Measurements from ENCODE around the gene SRPRB. TPM values are rescaled to one million over a fixed set of nuclear protein-coding genes. Genes with fewer than 3 reads are reported as not detected.
"Not testable (repeated sequence)": the region's sequence is repeated elsewhere in the genome, so short reads cannot be mapped to it uniquely, and the experiment has no call there.

SRPRB gene
- total RNA-seq, 1 experiment from 2014 or later, result 54.8 TPM

GRCh38 chr3:133779626-133780203 lies 25.9 kb upstream of the SRPRB start:
- Histone ChIP-seq H4K20me1 (ENCODE audit: control insufficient read depth, insufficient read depth, insufficient read length) (no peaks in the 10 kb centered on the region), H3K23me2 (ENCODE audit: insufficient read length, low read depth, low read length, poor library complexity, severe bottlenecking) (no peaks in the 10 kb centered on the region), H4K91ac (ENCODE audit: insufficient read length, low read depth, low read length) (no peak overlapping the region), H3K27ac (ENCODE audit: insufficient read length, low read depth, low read length) (no peak overlapping the region), H3K14ac (ENCODE audit: insufficient read depth, low read length) (no peak overlapping the region), H3K4ac (ENCODE audit: low read depth, low read length) (no peak overlapping the region), H2BK12ac (ENCODE audit: insufficient read length, low read depth, low read length) (no peak overlapping the region), H2AK5ac (ENCODE audit: insufficient read length, low read length) (no peak overlapping the region), H3T11ph (ENCODE audit: low read length) (no peak overlapping the region), H2BK20ac (ENCODE audit: low read depth, low read length, poor library complexity, severe bottlenecking) (no peak overlapping the region), H3K56ac (ENCODE audit: insufficient read length, low read depth, low read length) (no peak overlapping the region), H3K27me3 (ENCODE audit: insufficient read depth, low read length) (no peaks in the 10 kb centered on the region), H3K9ac (ENCODE audit: extremely low read depth, insufficient read length, low read length) (no peak overlapping the region), H3K18ac (ENCODE audit: insufficient read length, low read depth, low read length) (no peak overlapping the region), H3K4me2 (ENCODE audit: insufficient read depth, insufficient read length, low read length) (no peak overlapping the region), H3K79me1 (ENCODE audit: insufficient read depth, low read depth, low read length, poor library complexity, severe bottlenecking) (no peaks in the 10 kb centered on the region), H3K4me1 (ENCODE audit: insufficient read depth, low read length) (no peaks in the 10 kb centered on the region; the same call in 1 of the 2 replicates), H2AFZ (ENCODE audit: low read length) (no peak overlapping the region), H3K23ac (ENCODE audit: insufficient read length, low read depth, low read length) (no peak overlapping the region), H3K9me3 (ENCODE audit: control insufficient read depth, low read depth, low read length) (no peaks in the 10 kb centered on the region), H4K8ac (replicated peaks; ENCODE audit: insufficient read length, low read depth, low read length) (no peak overlapping the region), H2BK120ac (ENCODE audit: low read depth, low read length, poor library complexity, severe bottlenecking) (no peak overlapping the region), H3K79me2 (ENCODE audit: insufficient read depth, low read length) (no peaks in the 10 kb centered on the region), H4K5ac (ENCODE audit: insufficient read length, low read depth, low read length) (no peak overlapping the region), H2BK15ac (ENCODE audit: low read depth, low read length) (no peak overlapping the region), H2BK5ac (ENCODE audit: insufficient read length, low read length) (no peak overlapping the region)
- DNase-seq, result no peak
- TF ChIP-seq CTCF (conservative IDR thresholded peaks at IDR 0.05), result no peak
- Mint-ChIP-seq H3K27ac (no peak overlapping the region), H3K27me3 (ENCODE audit: low read depth) (peaks cover 13% of the 10 kb centered on the region), H3K9me3 (peaks cover 6 to 8% of the 10 kb centered on the region in 2 experiments; a peak in 4 of 5 replicates), H3K4me1 (peaks cover 9 to 11% of the 10 kb centered on the region in 2 experiments), H3K36me3 (ENCODE audit: insufficient read depth in 1 of 3, low read depth in 3 of 3) (peaks cover 0 to 4% (median 2%) of the 10 kb centered on the region in 3 experiments; a peak in 1 of 7 replicates), H3K4me3 (no peak overlapping the region)
- WGBS (ENCODE audit: extremely low coverage, insufficient read length, low lambda C conversion rate), result no CpG with 5 or more reads among the region's 4 CpGs

- not testable (repeated sequence) for DNase-seq; H3K23me2 ChIP-seq (ENCODE audit: insufficient read length, low read depth, low read length, poor library complexity, severe bottlenecking); H2BK120ac ChIP-seq (ENCODE audit: low read depth, low read length, poor library complexity, severe bottlenecking); H3K4me2 ChIP-seq (ENCODE audit: insufficient read depth, insufficient read length, low read length); H3K56ac ChIP-seq (ENCODE audit: insufficient read length, low read depth, low read length); H4K5ac ChIP-seq (ENCODE audit: insufficient read length, low read depth, low read length); H3K27ac Mint-ChIP-seq; H2BK20ac ChIP-seq (ENCODE audit: low read depth, low read length, poor library complexity, severe bottlenecking); H3K23ac ChIP-seq (ENCODE audit: insufficient read length, low read depth, low read length); H3K27me3 ChIP-seq (ENCODE audit: insufficient read depth, low read length); H2BK12ac ChIP-seq (ENCODE audit: insufficient read length, low read depth, low read length); H3K27ac ChIP-seq (ENCODE audit: insufficient read length, low read depth, low read length); H3K79me2 ChIP-seq (ENCODE audit: insufficient read depth, low read length); H3K9me3 ChIP-seq (ENCODE audit: control insufficient read depth, low read depth, low read length); H3K79me1 ChIP-seq (ENCODE audit: insufficient read depth, low read depth, low read length, poor library complexity, severe bottlenecking); H4K20me1 ChIP-seq (ENCODE audit: control insufficient read depth, insufficient read depth, insufficient read length); H3K4ac ChIP-seq (ENCODE audit: low read depth, low read length); H3K9ac ChIP-seq (ENCODE audit: extremely low read depth, insufficient read length, low read length); H3K4me1 ChIP-seq (ENCODE audit: insufficient read depth, low read length); H2BK5ac ChIP-seq (ENCODE audit: insufficient read length, low read length); H3K18ac ChIP-seq (ENCODE audit: insufficient read length, low read depth, low read length); H3K9me3 Mint-ChIP-seq; H3K36me3 Mint-ChIP-seq (ENCODE audit: insufficient read depth in 1 of 3, low read depth in 3 of 3); H3K14ac ChIP-seq (ENCODE audit: insufficient read depth, low read length); H4K8ac ChIP-seq (replicated peaks; ENCODE audit: insufficient read length, low read depth, low read length); H2BK15ac ChIP-seq (ENCODE audit: low read depth, low read length); H4K91ac ChIP-seq (ENCODE audit: insufficient read length, low read depth, low read length); H2AFZ ChIP-seq (ENCODE audit: low read length); H3K4me3 Mint-ChIP-seq; H2AK5ac ChIP-seq (ENCODE audit: insufficient read length, low read length); H3T11ph ChIP-seq (ENCODE audit: low read length)
- peaks cover 9 to 11% of the 10 kb centered on the region in 2 experiments for H3K4me1 Mint-ChIP-seq
- peaks cover 13% of the 10 kb centered on the region for H3K27me3 Mint-ChIP-seq (ENCODE audit: low read depth)
- no CpG with 5 or more reads among the region's 6 CpGs for WGBS (ENCODE audit: extremely low coverage, insufficient read length, low lambda C conversion rate)
Measured at GRCh38 chr3:133780756-133781155, 24.9 kb upstream of the SRPRB start.
